ENCODE measurements around the gene LRPAP1. TPM values are rescaled to one million over a fixed set of nuclear protein-coding genes. Genes with fewer than 3 reads are reported as not detected.
"Not testable (repeated sequence)": the region's sequence is repeated elsewhere in the genome, so short reads cannot be mapped to it uniquely, and the experiment has no call there.

Gene LRPAP1
- total RNA-seq, 2 experiments from 2014 or later, result 73.1 to 76.6 TPM

DNA sequence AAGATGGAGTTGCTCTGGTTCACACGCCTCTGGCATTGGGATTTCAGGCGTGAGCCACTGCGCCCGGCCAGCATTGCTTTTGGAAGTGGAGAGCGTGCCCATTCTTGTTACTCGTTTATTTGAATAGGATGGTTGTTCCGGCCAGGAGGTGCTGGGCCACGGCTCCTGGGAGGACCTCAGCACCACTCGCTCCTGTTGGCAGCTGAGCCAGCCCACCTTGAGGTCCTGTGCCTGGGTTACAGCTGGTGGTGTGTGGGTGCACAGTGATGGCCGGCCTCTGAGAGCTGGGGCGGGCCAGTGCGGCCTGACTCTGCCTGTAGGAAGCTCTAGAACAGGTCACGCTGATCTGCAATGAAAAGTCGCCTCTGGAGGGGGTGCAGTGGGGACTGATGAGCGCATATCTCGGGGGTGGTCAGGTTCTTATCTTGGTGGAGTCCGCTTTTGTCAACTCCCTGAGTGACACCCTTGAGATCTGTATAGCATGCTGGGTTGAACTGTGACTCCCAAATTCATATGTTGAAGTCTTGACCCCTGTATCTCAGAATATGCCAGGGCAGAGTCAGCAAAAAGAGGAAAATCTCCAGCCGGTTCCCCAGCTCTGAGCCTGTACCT lies 23.3 kb upstream of the LRPAP1 start:
- H3K27ac Mint-ChIP-seq; H3K27me3 Mint-ChIP-seq; H3K36me3 Mint-ChIP-seq; ATAC-seq (ENCODE audit: low read depth); H3K4me3 Mint-ChIP-seq; H3K9me3 Mint-ChIP-seq; H3K4me1 Mint-ChIP-seq; POLR2A ChIA-PET; DNase-seq: not testable (repeated sequence)

- H3K36me3 Mint-ChIP-seq; POLR2A ChIA-PET; H3K27ac Mint-ChIP-seq; H3K4me3 Mint-ChIP-seq; H3K9me3 Mint-ChIP-seq; ATAC-seq (ENCODE audit: low read depth); H3K4me1 Mint-ChIP-seq; H3K27me3 Mint-ChIP-seq: not testable (repeated sequence)
- peak; percentile 17 for DNase-seq
These were observed 19.1 kb upstream of the LRPAP1 start for GRCh38 chr4:3551366-3551765.

- H3K4me1 Mint-ChIP-seq; H3K27me3 Mint-ChIP-seq; H3K9me3 Mint-ChIP-seq; H3K27ac Mint-ChIP-seq; H3K36me3 Mint-ChIP-seq; ATAC-seq (ENCODE audit: low read depth); H3K4me3 Mint-ChIP-seq; POLR2A ChIA-PET: not testable (repeated sequence)
- DNase-seq, result peak; percentile 6
These were observed 18.6 kb upstream of the LRPAP1 start for GRCh38 chr4:3550792-3551325.

- POLR2A ChIA-PET; H3K4me1 Mint-ChIP-seq; ATAC-seq (ENCODE audit: low read depth); H3K4me3 Mint-ChIP-seq; H3K36me3 Mint-ChIP-seq; H3K9me3 Mint-ChIP-seq; H3K27ac Mint-ChIP-seq; H3K27me3 Mint-ChIP-seq: not testable (repeated sequence)
- DNase-seq, result peak; percentile 14
These were observed 17.8 kb upstream of the LRPAP1 start for GRCh38 chr4:3550041-3550440.

GRCh38 chr4:3549694-3550001 lies 17.4 kb upstream of the LRPAP1 start:
- H3K9me3 Mint-ChIP-seq, POLR2A ChIA-PET: not testable (repeated sequence)

GRCh38 chr4:3548991-3549693 lies 16.9 kb upstream of the LRPAP1 start:
- H3K4me1 Mint-ChIP-seq; ATAC-seq (ENCODE audit: low read depth); H3K9me3 Mint-ChIP-seq; H3K4me3 Mint-ChIP-seq; H3K27me3 Mint-ChIP-seq; H3K36me3 Mint-ChIP-seq; POLR2A ChIA-PET; H3K27ac Mint-ChIP-seq: not testable (repeated sequence)
- peak; percentile 16 for DNase-seq

More at GRCh38 chr4:3549694-3550001, 17.4 kb upstream of the LRPAP1 start:
- ATAC-seq (ENCODE audit: low read depth); H3K4me1 Mint-ChIP-seq; H3K27me3 Mint-ChIP-seq; H3K27ac Mint-ChIP-seq; H3K4me3 Mint-ChIP-seq; H3K36me3 Mint-ChIP-seq: not testable (repeated sequence)
- peak; percentile 2 for DNase-seq

GRCh38 chr4:3546721-3547120 lies 14.5 kb upstream of the LRPAP1 start:
- not testable (repeated sequence) for H3K9me3 Mint-ChIP-seq, DNase-seq

GRCh38 chr4:3545351-3545750 lies 13.1 kb upstream of the LRPAP1 start:
- H3K27ac Mint-ChIP-seq; H3K27me3 Mint-ChIP-seq; H3K9me3 Mint-ChIP-seq; H3K4me1 Mint-ChIP-seq; POLR2A ChIA-PET; H3K4me3 Mint-ChIP-seq; ATAC-seq (ENCODE audit: low read depth); H3K36me3 Mint-ChIP-seq: not testable (repeated sequence)
- DNase-seq, result peak; percentile 4

More at GRCh38 chr4:3546721-3547120, 14.5 kb upstream of the LRPAP1 start:
- H3K4me3 Mint-ChIP-seq; POLR2A ChIA-PET; H3K36me3 Mint-ChIP-seq; H3K4me1 Mint-ChIP-seq; ATAC-seq (ENCODE audit: low read depth); H3K27ac Mint-ChIP-seq; H3K27me3 Mint-ChIP-seq: not testable (repeated sequence)

GRCh38 chr4:3544259-3545025 lies 12.2 kb upstream of the LRPAP1 start:
- ATAC-seq (ENCODE audit: low read depth); H3K4me1 Mint-ChIP-seq; POLR2A ChIA-PET; H3K27me3 Mint-ChIP-seq; H3K9me3 Mint-ChIP-seq; H3K27ac Mint-ChIP-seq; H3K36me3 Mint-ChIP-seq; H3K4me3 Mint-ChIP-seq: not testable (repeated sequence)
- DNase-seq, result peak; percentile 19

DNA sequence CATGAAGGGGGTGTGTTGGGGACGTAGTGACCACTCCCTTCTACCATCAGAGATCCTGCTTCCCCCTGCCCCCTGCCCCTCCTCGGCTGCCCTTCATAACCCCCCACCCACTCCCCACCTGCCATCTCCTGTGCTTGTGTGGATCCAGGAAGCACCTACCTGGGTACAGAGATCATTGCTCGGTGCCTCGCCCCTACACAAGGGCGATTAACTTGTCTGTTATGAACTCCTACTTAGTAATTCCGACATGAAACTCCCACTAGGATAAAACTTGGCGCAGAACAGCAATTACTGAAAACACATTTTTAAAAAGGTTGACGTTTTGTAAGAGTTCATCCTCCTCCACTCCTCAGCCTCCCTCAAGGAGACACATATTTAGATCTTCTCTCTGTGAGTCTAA lies 11.2 kb upstream of the LRPAP1 start:
- H3K4me3 Mint-ChIP-seq; H3K27me3 Mint-ChIP-seq; H3K9me3 Mint-ChIP-seq; POLR2A ChIA-PET; H3K36me3 Mint-ChIP-seq; ATAC-seq (ENCODE audit: low read depth); H3K4me1 Mint-ChIP-seq; DNase-seq; H3K27ac Mint-ChIP-seq: not testable (repeated sequence)

DNA sequence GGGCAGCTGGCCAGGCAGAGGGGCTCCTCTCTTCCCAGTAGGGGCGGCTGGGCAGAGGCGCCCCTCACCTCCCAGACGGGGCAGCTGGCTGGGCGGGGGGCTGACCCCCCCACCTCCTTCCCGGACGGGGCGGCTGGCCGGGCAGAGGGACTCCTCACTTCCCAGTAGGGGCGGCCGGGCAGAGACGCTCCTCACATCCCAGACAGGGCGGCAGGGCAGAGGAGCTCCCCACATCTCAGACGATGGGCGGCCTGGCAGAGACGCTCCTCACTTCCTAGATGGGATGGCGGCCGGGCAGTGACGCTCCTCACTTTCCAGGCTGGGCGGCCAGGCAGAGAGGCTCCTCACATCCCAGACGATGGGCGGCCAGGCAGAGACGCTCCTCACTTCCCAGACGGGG lies 6.7 kb upstream of the LRPAP1 start:
- H3K4me1 Mint-ChIP-seq, result not testable (repeated sequence)

GRCh38 chr4:3535812-3536211 lies 3.6 kb upstream of the LRPAP1 start:
- H3K27me3 Mint-ChIP-seq; H3K4me3 Mint-ChIP-seq; H3K27ac Mint-ChIP-seq; POLR2A ChIA-PET; DNase-seq; H3K36me3 Mint-ChIP-seq; H3K9me3 Mint-ChIP-seq; ATAC-seq (ENCODE audit: low read depth); H3K4me1 Mint-ChIP-seq: not testable (repeated sequence)

More for the DNA sequence above, 6.7 kb upstream of the LRPAP1 start:
- H3K36me3 Mint-ChIP-seq; H3K4me3 Mint-ChIP-seq; ATAC-seq (ENCODE audit: low read depth); H3K27me3 Mint-ChIP-seq; H3K27ac Mint-ChIP-seq; H3K9me3 Mint-ChIP-seq; DNase-seq: not testable (repeated sequence)
- POLR2A ChIA-PET, result interaction anchor here (0.7 kb wide), 1 partner anchor 158 kb away, joined by 3 read pairs; no protein-coding TSS in a partner anchor

DNA sequence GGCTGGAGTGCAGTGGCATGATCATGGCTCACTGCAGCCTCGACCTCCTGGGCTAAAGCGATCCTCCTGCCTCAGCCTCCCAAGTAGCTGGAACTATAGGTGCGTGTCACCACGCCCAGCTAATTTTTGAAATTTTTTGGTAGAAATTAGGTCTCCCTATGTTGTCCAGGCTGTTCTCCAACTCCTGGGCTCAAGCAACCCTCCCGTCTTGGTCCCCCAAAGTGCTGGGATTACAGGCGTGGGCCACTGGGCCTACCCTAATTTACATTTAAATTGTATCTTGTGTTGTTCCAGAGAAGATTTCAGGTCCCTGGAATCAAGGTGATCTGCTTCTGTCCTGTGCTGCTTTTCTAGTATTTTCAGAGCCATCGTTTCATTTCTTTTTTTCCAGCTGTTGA lies 1.2 kb upstream of the LRPAP1 start:
- POLR2A ChIA-PET, result no interaction called here
- Mint-ChIP-seq H3K4me1 (peaks cover 13% of the 10 kb centered on the region), H3K4me3 (peak overlapping the region; percentile 22), H3K9me3 (no peaks in the 10 kb centered on the region), H3K27me3 (peaks cover 2% of the 10 kb centered on the region), H3K27ac (no peak overlapping the region), H3K36me3 (peaks cover 2% of the 10 kb centered on the region)
- DNase-seq (no peak), ATAC-seq (ENCODE audit: low read depth) (no peak)
